HCT116 (cell line): ENCODE results near the gene PCDHAC2. TPM values are rescaled to one million over a fixed set of nuclear protein-coding genes. Genes with fewer than 3 reads are reported as not detected.

ENCODE experiments used
- ATAC-seq: fragments of 200-7000 bp; cut with Tn5 transposase; 2 replicates; pipeline ENCODE4 v1.9.1; 2020; ENCODE audit warnings: mild to moderate bottlenecking, moderate library complexity
- BruUV-seq: library from RNA; stranded (reverse); fragments of 400-500 nt; replicated peaks from 2 replicates; lab custom pipeline; 2021; lab: Mats Ljungman, UMichigan
- CTCF ChIA-PET: fragments of 300-600 bp; sonication (Branson Sonifier 250); formaldehyde crosslinking; loops from one replicate; lab custom pipeline; 2021; ENCODE audit warnings: antibody characterized with exemption; lab: Charles Lee
- POLR2A ChIA-PET: fragments of 300-600, 350-600 bp; sonication (Branson Sonifier 250); formaldehyde crosslinking; loops from one replicate; lab custom pipeline; 2021; ENCODE audit warnings: antibody characterized with exemption; lab: Charles Lee
- RAD21 ChIA-PET, 2 experiments: fragments of 300-600 bp; sonication (Branson Sonifier 250); formaldehyde crosslinking; loops; one replicate each; lab custom pipeline; 2023; ENCODE audit warnings: low total read pairs in 2 of 2; ENCODE audit not compliant: uncharacterized antibody in 2 of 2, unreplicated experiment in 2 of 2, low non-redundant PET in 1 of 2; lab: Charles Lee
- DNase-seq: peaks from one replicate; pipeline ENCODE4 v3.0.0-alpha.2; 2010; ENCODE audit warnings: low read depth, low spot score
- H2AFZ ChIP-seq: fragments of 200-600 bp; shearing (Covaris generic), sonication (generic); 2 replicates; pipeline ENCODE4 v1.6.1; 2017; ENCODE audit warnings: low read depth, mixed run types, mixed read lengths, antibody characterized with exemption, low read length; ENCODE audit not compliant: poor library complexity, severe bottlenecking
- H3K27ac ChIP-seq: 2 replicates; pipeline ENCODE4 v1.5.1; 2012; ENCODE audit warnings: low read depth, low read length
- H3K27me3 ChIP-seq: fragments of 200-600 bp; sonication (generic); 2 replicates; pipeline ENCODE4 v1.6.1; 2016; ENCODE audit warnings: mixed run types, low read length, mixed read lengths; ENCODE audit not compliant: insufficient read depth
- H3K36me3 ChIP-seq, 2 experiments: fragments of 200-500 bp in 1 of 2; fragments of 200-600 bp in 1 of 2; sonication (Bioruptor generic) in 1 of 2; sonication (generic) in 1 of 2; 2 replicates each; pipeline versions ENCODE4 v1.5.1 to v1.6.1; 2014 to 2016; ENCODE audit warnings: low read length in 2 of 2, inconsistent platforms in 1 of 2, mixed read lengths in 1 of 2, mixed run types in 1 of 2; ENCODE audit not compliant: insufficient read depth in 2 of 2, control insufficient read depth in 1 of 2
- H3K4me1 ChIP-seq, 2 experiments: fragments of 200-600 bp in 1 of 2; sonication (generic) in 1 of 2; 2 replicates each; pipeline versions ENCODE4 v1.5.1 to v1.6.1; 2012 to 2017; ENCODE audit warnings: low read length in 2 of 2, inconsistent platforms in 1 of 2, mild to moderate bottlenecking in 1 of 2, mixed read lengths in 1 of 2, mixed run types in 1 of 2, moderate library complexity in 1 of 2; ENCODE audit not compliant: insufficient read depth in 2 of 2, control insufficient read depth in 1 of 2
- H3K4me2 ChIP-seq: fragments of 200-600 bp; sonication (generic); 2 replicates; pipeline ENCODE4 v1.6.1; 2017; ENCODE audit warnings: mixed run types, low read length, mixed read lengths
- H3K4me3 ChIP-seq, 2 experiments: fragments of 200-600 bp in 1 of 2; sonication (generic) in 1 of 2; replicated peaks in 1 of 2; 2 replicates each; pipeline ENCODE4 v1.5.1; 2011 to 2016; ENCODE audit warnings: low read length in 2 of 2, control low read depth in 1 of 2, low read depth in 1 of 2, mild to moderate bottlenecking in 1 of 2, mixed read lengths in 1 of 2, mixed run types in 1 of 2
- H3K79me2 ChIP-seq: fragments of 200-600 bp; sonication (generic); 2 replicates; pipeline ENCODE4 v1.6.1; 2017; ENCODE audit warnings: mild to moderate bottlenecking, mixed run types, low read length, moderate library complexity, mixed read lengths; ENCODE audit not compliant: insufficient read depth
- H3K9ac ChIP-seq: fragments of 200-600 bp; sonication (generic); 2 replicates; pipeline ENCODE4 v1.6.1; 2016; ENCODE audit warnings: low read length, mixed read lengths
- H3K9me2 ChIP-seq: fragments of 200-600 bp; sonication (generic), shearing (Covaris generic); 2 replicates; pipeline ENCODE4 v1.6.1; 2017; ENCODE audit warnings: mixed run types, mild to moderate bottlenecking, moderate library complexity; ENCODE audit not compliant: insufficient read depth
- H3K9me3 ChIP-seq, 2 experiments: fragments of 200-500 bp in 1 of 2; fragments of 200-600 bp in 1 of 2; sonication (Bioruptor generic) in 1 of 2; sonication (generic) in 1 of 2; 2 replicates each; pipeline ENCODE4 v1.6.1; 2014 to 2017; ENCODE audit warnings: low read length in 2 of 2, mixed read lengths in 2 of 2, inconsistent platforms in 1 of 2, low read depth in 1 of 2, mild to moderate bottlenecking in 1 of 2, mixed run types in 1 of 2, moderate library complexity in 1 of 2; ENCODE audit not compliant: control insufficient read depth in 1 of 2, insufficient read depth in 1 of 2
- H4K20me1 ChIP-seq: fragments of 200-600 bp; sonication (generic), shearing (Covaris generic); 2 replicates; pipeline ENCODE4 v1.6.1; 2017; ENCODE audit warnings: mixed run types, mild to moderate bottlenecking, moderate library complexity; ENCODE audit not compliant: insufficient read depth
- CBX3 ChIP-seq: IDR thresholded peaks from 2 replicates; pipeline ENCODE4 v1.6.1; 2012; ENCODE audit warnings: low read depth
- CEBPB ChIP-seq: IDR thresholded peaks from 2 replicates; pipeline ENCODE4 v1.6.1; 2012; ENCODE audit warnings: low read depth
- EGR1 ChIP-seq: IDR thresholded peaks from 2 replicates; pipeline ENCODE4 v1.6.1; 2012; ENCODE audit warnings: low read depth
- ELF1 ChIP-seq: IDR thresholded peaks from 2 replicates; pipeline ENCODE4 v1.6.1; 2012; ENCODE audit warnings: low read depth, borderline replicate concordance
- EZH2 ChIP-seq: fragments of 200-600 bp; sonication (generic); IDR thresholded peaks from 2 replicates; pipeline ENCODE4 v1.6.1; 2017; ENCODE audit warnings: antibody characterized with exemption, mixed run types
- EZH2phosphoT487 ChIP-seq: fragments of 200-600 bp; IDR thresholded peaks from 2 replicates; pipeline ENCODE4 v1.6.1; 2018; ENCODE audit warnings: antibody characterized with exemption, borderline replicate concordance
- FOSL1 ChIP-seq: IDR thresholded peaks from 2 replicates; pipeline ENCODE4 v1.6.1; 2012; ENCODE audit warnings: low read depth
- JUND ChIP-seq: IDR thresholded peaks from 2 replicates; pipeline ENCODE4 v1.6.1; 2012
- MAX ChIP-seq: IDR thresholded peaks from 2 replicates; pipeline ENCODE4 v1.6.1; 2012
- POLR2AphosphoS5 ChIP-seq: IDR thresholded peaks from 2 replicates; pipeline ENCODE4 v1.6.1; 2011; ENCODE audit warnings: mild to moderate bottlenecking, low read depth, low read length, moderate library complexity
- RAD21 ChIP-seq: IDR thresholded peaks from 2 replicates; pipeline ENCODE4 v1.6.1; 2012; ENCODE audit warnings: low read depth, mild to moderate bottlenecking
- SIN3A ChIP-seq: IDR thresholded peaks from 2 replicates; pipeline ENCODE4 v1.6.1; 2012; ENCODE audit warnings: low read depth
- SP1 ChIP-seq: IDR thresholded peaks from 2 replicates; pipeline ENCODE4 v1.6.1; 2012; ENCODE audit warnings: low read depth
- YY1 ChIP-seq: IDR thresholded peaks from 2 replicates; pipeline ENCODE4 v1.6.1; 2011; ENCODE audit warnings: low read length, low read depth, moderate library complexity, mild to moderate bottlenecking; ENCODE audit not compliant: insufficient replicate concordance; ENCODE audit errors: extremely low read depth
- ZFX ChIP-seq: fragments of 450-650 bp; IDR thresholded peaks from 2 replicates; pipeline ENCODE4 v1.6.1; 2017
- ZNF274 ChIP-seq: fragments of 200-500 bp; sonication (Bioruptor generic); IDR thresholded peaks from 2 replicates; pipeline ENCODE4 v1.6.1; 2014; ENCODE audit warnings: mild to moderate bottlenecking, low read depth, low read length, inconsistent platforms
- intact Hi-C: fragments of 100-400 bp; cut with micrococcal nuclease; formaldehyde crosslinking; loops from 2 replicates; pipeline ENCODE4 v1.10.0; 2022
- total RNA-seq: library from RNA; stranded (reverse); gene quantifications from one replicate; pipeline ENCODE4 v1.2.1, GENCODE V29; 2021; ENCODE audit not compliant: unreplicated experiment
- TF ChIP-seq, protein P1 (sequence below): IDR thresholded peaks from 2 replicates; pipeline ENCODE4 v1.6.1; 2012
- TF ChIP-seq, protein P2 (sequence below): IDR thresholded peaks from 2 replicates; pipeline ENCODE4 v1.6.1; 2012; ENCODE audit warnings: low read depth
- TF ChIP-seq, protein P3 (sequence below), 3 experiments: fragments of 200-600 bp in 1 of 3; sonication (generic) in 1 of 3; IDR thresholded peaks in 2 of 3; conservative IDR thresholded peaks in 1 of 3; 2 replicates each; pipeline ENCODE4 v1.5.1; 2012 to 2017; ENCODE audit warnings: low read depth in 2 of 3, low read length in 2 of 3, antibody characterized with exemption in 1 of 3, borderline replicate concordance in 1 of 3, control low read depth in 1 of 3, mild to moderate bottlenecking in 1 of 3, mixed read lengths in 1 of 3, mixed run types in 1 of 3, moderate library complexity in 1 of 3; ENCODE audit not compliant: insufficient read depth in 1 of 3

PCDHAC2 gene
- total RNA-seq, 1 experiment from 2014 or later = 3.2 TPM

DNA sequence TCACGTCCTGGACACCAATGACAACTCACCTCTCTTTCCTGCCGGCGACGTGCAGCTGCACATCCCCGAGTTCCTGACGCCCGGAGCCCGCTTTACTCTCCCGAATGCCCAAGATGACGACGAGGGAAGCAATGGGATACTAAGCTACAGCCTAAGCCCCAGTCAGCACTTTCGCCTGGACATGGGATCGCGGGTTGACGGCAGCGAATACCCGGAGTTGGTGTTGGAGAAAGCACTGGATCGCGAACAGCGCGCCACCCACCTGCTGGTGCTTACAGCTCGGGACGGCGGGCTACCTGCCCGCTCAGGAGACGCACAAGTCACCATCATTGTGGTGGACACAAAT lies 39.1 kb upstream of the PCDHAC2 start:
- ChIA-PET CTCF (interaction anchor here (1.4 to 4.4 kb wide), 4 partner anchors 76 to 637 kb away, joined by 3 to 50 read pairs (median 9); no protein-coding TSS in a partner anchor), POLR2A (interaction anchor here (1.2 kb wide), 1 partner anchor 113 kb away, joined by 4 read pairs; no protein-coding TSS in a partner anchor), RAD21 (interaction anchor here (0.7 to 2.2 kb wide), 3 partner anchors 77 to 113 kb away, joined by 3 to 24 read pairs (median 14); no protein-coding TSS in a partner anchor)
- Histone ChIP-seq H3K9me3 (no peaks in the 10 kb centered on the region), H2AFZ (no peak overlapping the region), H3K9ac (no peak overlapping the region), H3K27ac (no peak overlapping the region), H3K4me2 (peak overlapping the region; percentile 88), H3K4me3 (peak overlapping the region; percentile 37 to 58; a peak in 3 of 4 replicates), H3K9me2 (no peaks in the 10 kb centered on the region), H3K4me1 (peaks cover 2 to 15% of the 10 kb centered on the region in 2 experiments; a peak in 3 of 4 replicates), H3K27me3 (no peaks in the 10 kb centered on the region), H4K20me1 (no peaks in the 10 kb centered on the region), H3K79me2 (no peaks in the 10 kb centered on the region), H3K36me3 (no peaks in the 10 kb centered on the region)
- TF ChIP-seq CBX3 (no peak), CEBPB (no peak), SP1 (no peak), JUND (no peak), FOSL1 (no peak), POLR2AphosphoS5 (no peak), EZH2phosphoT487 (no peak), EGR1 (no peak), ELF1 (no peak), ZNF274 (no peak), SIN3A (no peak), ZFX (no peak), MAX (no peak), EZH2 (no peak), RAD21 (no peak), YY1 (no peak)
- TF ChIP-seq, protein P1, sequence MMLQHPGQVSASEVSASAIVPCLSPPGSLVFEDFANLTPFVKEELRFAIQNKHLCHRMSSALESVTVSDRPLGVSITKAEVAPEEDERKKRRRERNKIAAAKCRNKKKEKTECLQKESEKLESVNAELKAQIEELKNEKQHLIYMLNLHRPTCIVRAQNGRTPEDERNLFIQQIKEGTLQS = no peak
- TF ChIP-seq, protein P2, sequence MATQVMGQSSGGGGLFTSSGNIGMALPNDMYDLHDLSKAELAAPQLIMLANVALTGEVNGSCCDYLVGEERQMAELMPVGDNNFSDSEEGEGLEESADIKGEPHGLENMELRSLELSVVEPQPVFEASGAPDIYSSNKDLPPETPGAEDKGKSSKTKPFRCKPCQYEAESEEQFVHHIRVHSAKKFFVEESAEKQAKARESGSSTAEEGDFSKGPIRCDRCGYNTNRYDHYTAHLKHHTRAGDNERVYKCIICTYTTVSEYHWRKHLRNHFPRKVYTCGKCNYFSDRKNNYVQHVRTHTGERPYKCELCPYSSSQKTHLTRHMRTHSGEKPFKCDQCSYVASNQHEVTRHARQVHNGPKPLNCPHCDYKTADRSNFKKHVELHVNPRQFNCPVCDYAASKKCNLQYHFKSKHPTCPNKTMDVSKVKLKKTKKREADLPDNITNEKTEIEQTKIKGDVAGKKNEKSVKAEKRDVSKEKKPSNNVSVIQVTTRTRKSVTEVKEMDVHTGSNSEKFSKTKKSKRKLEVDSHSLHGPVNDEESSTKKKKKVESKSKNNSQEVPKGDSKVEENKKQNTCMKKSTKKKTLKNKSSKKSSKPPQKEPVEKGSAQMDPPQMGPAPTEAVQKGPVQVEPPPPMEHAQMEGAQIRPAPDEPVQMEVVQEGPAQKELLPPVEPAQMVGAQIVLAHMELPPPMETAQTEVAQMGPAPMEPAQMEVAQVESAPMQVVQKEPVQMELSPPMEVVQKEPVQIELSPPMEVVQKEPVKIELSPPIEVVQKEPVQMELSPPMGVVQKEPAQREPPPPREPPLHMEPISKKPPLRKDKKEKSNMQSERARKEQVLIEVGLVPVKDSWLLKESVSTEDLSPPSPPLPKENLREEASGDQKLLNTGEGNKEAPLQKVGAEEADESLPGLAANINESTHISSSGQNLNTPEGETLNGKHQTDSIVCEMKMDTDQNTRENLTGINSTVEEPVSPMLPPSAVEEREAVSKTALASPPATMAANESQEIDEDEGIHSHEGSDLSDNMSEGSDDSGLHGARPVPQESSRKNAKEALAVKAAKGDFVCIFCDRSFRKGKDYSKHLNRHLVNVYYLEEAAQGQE = no peak
- TF ChIP-seq, protein P3, sequence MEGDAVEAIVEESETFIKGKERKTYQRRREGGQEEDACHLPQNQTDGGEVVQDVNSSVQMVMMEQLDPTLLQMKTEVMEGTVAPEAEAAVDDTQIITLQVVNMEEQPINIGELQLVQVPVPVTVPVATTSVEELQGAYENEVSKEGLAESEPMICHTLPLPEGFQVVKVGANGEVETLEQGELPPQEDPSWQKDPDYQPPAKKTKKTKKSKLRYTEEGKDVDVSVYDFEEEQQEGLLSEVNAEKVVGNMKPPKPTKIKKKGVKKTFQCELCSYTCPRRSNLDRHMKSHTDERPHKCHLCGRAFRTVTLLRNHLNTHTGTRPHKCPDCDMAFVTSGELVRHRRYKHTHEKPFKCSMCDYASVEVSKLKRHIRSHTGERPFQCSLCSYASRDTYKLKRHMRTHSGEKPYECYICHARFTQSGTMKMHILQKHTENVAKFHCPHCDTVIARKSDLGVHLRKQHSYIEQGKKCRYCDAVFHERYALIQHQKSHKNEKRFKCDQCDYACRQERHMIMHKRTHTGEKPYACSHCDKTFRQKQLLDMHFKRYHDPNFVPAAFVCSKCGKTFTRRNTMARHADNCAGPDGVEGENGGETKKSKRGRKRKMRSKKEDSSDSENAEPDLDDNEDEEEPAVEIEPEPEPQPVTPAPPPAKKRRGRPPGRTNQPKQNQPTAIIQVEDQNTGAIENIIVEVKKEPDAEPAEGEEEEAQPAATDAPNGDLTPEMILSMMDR (IDR thresholded peaks at IDR 0.05 in 2 of 3, conservative IDR thresholded peaks at IDR 0.05 in 1 of 3; ENCODE audit: borderline replicate concordance in 1 of 3, insufficient read depth in 1 of 3, low read depth in 2 of 3, low read length in 2 of 3) = no peak
- BruUV-seq = no TSS peak
- intact Hi-C loops = loop anchor here (5.0 kb wide), 1 partner anchor 40 kb away; the partner anchor contains the start of gene PCDHAC2
- DNase-seq = no peak
- no peak for ATAC-seq
